GM18951 (cell line): ENCODE measurements around the gene FSIP1.

Source experiments
- POLR2A ChIP-seq: IDR thresholded peaks from 4 replicates; pipeline ENCODE4 v1.6.1; 2011; ENCODE audit warnings: mild to moderate bottlenecking; ENCODE audit not compliant: insufficient read length, insufficient read depth; ENCODE audit errors: extremely low read depth
- in situ Hi-C: fragments of 300-500 bp; cut with MboI; formaldehyde crosslinking; loops from one replicate; pipeline ENCODE4 v1.12.0; 2022; ENCODE audit warnings: low sequenced_read_pairs, mixed read lengths, inconsistent platforms; ENCODE audit not compliant: unreplicated experiment

The FSIP1 gene

DNA sequence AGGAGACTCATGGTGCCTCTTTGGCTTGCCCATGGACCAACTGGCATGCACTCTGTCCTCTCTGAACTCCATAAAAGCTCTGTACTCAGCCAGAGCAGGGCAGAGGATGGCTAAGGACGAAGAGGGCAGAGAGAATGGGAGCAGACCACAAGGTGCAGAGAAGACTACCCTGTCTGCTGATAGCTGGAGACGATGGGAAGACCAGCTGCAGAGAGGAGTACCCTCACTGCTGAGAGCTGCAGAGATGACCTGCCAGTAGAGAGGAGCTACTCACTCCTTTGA is 136.7 kb downstream of the FSIP1 start:
- in situ Hi-C loops = no loop called here
- TF ChIP-seq POLR2A = no peak

DNA sequence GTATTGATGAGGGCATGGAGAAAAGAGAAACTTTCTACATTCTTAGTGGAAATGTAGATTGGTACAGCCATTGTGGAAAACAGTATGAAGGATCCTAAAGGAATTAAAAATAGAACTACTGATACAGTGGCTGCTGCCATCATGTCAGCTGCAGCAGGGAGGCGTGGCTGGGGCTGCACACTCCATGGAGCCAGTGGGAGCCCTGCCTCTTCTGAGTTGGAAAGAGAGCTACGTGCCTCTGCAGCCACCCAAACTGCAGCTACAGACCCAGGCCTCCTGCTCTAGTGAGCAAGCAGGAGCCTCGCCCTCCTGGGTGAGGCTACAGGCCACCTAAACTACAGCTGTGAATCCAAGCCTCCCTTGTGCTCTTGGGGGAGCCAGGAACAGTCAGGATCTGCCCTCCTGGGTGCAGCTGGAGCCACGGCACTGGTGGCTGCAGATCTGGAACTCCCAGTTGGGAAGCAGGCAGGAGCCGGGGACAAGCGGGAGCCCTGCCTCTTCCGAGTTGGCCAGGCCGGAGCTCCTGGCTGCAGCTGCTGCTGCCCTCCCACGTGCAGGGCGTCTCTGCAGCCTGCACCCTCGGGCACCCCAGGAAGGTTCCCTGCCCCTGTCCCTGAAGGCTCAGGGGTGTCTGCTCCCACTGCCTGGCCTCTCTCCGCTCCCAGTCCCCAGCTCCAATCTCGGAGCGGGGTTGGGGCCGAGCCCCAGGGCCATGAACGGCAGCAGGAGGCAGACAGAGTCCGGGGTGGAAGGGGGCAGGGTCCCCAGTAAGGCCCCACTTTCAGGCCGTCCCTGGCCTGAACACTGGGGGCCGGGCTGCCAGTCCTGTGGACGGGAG is 137.3 kb downstream of the FSIP1 start:
- no peak for TF ChIP-seq POLR2A
- in situ Hi-C loops = no loop called here

DNA sequence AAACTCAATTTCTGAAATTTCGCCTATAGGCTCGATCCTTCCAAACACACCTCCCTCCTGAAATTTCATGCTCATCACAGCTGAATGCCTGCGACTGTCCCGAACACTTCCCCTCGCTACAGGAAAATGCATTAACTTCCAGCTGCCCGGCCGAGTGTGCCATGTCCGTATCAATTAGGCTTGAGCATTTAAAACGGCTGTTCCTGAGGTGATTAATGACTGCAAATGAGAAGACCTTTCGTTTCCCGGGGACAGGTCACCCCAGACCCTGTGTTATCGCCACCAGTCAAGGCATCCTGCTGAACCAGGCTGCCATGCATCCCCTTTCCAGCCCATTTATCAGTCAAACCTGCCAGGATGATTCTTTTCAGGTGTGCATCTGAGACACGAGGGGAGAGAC is 138.5 kb downstream of the FSIP1 start:
- no peak for TF ChIP-seq POLR2A
- in situ Hi-C loops = no loop called here

DNA sequence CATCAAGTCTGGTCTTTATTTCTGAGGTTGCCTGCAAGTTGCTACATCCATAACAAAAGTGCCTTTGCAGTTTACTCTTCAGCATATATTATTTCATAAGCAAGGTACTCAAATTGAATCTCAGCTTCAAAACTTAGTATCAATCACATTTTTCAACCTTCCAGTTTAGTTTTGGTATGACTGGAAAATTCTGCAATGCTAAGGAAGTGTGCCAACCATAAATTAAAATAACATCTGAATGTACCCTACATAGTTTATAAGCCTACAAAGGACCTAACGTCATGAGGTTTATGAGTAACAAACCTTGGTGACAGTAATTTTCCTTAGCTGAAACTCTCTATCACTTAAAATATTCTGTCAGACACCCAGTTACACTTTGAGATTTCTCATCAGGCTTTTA is 138.9 kb downstream of the FSIP1 start:
- in situ Hi-C loops = no loop called here
- no peak for TF ChIP-seq POLR2A

DNA sequence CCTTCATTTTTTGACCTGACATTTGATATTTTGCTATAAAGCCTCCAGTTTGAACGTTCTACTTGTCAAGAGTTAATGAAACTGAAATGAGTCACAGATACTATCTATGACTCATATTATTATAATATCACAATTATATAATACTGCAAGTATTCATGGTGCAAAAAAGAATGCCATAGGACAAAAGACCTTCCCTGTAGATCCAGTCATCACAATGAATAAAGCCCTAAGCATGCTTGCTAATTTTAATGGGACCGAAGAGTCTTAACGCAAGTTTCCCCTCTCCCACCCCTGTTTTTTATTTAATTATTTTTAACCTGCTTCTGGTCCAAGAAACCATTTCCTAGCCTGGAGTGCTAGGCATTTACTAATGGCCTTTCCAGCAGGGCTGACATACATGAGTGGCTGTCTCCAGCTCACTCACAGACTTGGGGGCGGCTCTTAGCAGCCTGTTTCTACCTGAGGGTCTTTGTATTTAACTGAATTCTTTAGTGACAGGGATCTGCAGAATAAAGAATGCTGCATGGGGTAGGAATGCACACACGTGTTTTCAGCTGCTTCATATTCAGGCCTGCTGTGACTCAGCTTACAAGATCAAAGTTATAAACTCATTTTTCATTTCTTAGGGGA is 140.5 kb downstream of the FSIP1 start:
- TF ChIP-seq POLR2A = no peak
- in situ Hi-C loops = no loop called here

DNA sequence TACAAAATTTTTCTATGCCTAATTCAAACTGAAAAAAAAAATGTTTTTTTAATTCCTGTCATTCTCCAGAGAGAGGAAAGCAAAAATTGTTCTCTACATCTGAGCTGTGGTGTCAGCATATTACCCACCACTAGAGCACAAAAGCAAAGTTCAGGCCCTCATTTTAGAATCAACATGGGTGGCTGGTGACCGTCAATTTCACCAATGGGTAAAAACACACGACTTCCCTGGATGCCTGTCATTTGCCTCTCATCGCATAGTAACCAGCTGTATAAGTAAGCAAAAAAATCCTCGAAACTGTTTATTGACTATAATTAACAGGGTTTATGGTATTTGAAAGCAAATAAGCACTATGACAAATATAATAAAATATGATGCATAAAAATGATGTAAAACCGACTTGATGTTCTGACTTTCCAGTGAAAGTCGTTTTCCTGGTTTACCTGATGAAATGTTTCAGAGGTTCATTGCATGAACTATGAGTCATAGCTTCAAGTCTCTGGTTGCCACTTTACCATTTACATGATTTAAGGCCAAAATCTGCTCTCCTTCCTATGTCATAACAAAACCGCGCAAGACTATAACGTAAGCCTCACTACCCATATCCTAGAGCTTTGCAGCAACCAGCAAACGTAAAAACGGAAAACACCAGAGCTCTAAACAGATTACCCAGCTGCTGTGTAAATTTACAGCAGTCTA is 141.3 kb downstream of the FSIP1 start:
- no peak for TF ChIP-seq POLR2A
- in situ Hi-C loops = no loop called here

DNA sequence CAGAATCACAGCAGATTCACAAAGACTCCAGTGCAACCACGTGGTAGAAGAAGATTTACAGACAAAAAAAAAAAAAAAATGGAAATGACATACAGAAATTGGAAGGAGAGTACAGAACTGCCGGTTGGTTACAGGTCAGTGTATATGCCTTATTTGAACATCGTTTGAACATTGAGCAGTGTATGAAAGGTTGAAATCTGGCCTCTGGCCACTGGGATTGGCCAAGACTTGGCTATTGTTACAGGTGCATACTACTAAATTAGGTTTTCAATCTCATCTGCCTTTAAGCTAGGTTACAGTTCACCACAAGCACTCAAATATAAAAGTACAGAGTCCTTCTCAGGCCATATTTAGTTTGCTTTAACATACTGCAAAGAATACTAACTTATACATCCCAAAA is 142.0 kb downstream of the FSIP1 start:
- no peak for TF ChIP-seq POLR2A
- in situ Hi-C loops = no loop called here

DNA sequence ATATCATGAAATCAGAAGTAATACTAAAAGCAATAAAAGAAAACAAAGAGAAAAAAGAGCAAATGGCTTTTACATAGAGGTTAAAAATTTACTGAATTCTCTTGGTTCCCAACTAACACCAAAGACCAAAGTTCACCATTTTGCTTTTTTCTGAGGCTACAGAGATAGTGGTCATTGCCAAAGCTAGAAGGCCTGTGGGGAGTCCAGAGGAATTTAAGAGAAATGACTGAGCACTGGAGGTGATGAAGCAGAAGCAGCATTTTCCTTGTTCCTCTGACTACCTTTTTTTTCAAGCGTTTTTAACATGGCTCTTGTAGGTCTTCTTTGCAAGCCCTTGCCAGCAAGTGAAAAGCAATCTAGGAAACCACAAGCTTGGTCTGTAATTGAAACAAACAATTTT is 143.6 kb downstream of the FSIP1 start:
- in situ Hi-C loops = no loop called here
- TF ChIP-seq POLR2A = no peak

DNA sequence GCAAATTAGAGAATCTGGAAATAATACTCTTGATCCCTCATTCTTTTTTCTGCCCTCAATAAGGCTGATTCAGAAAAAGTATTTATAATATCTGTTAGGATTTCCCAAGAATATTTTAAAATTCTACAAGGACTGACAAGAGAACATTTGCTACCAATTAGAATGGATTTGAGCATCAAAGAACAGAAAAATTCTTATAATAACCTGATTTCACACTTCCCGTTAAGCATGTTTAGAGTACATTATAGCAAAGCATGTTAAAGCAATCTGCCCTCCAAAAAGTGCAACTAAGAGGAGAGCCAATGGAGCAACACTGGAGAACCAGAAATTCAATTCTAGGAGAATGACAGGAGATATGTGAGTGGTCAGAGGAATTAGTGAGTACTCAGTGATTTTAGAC is 144.6 kb downstream of the FSIP1 start:
- TF ChIP-seq POLR2A = no peak
- in situ Hi-C loops = no loop called here

DNA sequence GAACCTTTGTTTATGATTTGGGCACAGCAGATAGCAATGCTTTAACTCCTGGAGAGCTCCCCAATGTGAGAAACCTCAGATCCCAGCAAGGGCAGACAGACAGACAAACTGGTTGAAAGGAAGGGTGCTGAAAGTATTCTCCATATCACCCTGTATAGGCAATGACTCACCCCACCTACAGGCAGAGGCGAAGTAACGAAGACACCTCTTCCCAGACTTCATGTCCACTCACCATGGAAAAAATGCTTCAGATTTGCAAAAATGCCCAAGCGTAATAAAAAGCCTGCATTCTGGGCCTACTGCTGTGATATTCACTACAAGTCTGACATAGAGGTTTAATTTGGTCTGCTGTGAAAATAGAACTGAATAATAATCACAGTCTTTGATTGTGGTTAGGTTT is 151.3 kb downstream of the FSIP1 start:
- TF ChIP-seq POLR2A = no peak
- in situ Hi-C loops = no loop called here

DNA sequence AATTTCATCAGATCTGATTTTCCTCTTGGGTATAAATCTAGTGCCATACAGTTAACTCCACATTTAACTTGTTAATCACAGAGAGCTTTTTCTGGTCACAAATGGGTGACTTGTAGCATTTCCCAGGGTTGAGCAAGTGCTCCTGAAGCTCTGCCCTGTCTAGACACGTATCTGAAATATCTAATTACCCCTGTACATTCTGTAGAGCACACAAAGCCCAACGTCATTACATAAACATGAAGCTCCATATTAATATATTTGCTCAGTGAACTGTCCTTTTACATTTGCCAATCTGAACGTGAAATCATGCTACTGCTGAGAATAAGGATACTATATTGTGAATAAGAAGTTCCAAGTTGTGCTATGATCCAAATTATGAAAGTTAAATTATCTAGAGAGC is 152.7 kb downstream of the FSIP1 start:
- no peak for TF ChIP-seq POLR2A
- in situ Hi-C loops = no loop called here

DNA sequence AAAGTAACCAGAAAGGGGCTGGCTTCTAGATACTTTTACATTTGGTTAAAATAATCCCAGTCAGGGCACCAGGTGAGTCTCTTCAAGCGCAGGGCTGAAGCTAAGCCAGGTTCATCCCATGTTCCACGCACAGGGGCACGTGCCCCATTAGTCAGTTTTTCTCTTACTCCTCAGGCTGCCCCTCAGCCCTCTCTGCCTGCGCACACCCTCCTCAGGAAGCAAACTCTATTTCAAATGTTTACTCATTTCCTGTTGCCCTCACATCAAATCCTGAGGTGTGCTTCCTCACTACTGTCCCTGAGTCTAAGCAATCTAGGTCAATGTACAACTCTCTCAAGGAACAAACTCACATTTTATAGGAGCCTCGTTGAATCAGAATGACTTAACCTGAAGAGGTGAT is 153.3 kb downstream of the FSIP1 start:
- in situ Hi-C loops = no loop called here
- no peak for TF ChIP-seq POLR2A

DNA sequence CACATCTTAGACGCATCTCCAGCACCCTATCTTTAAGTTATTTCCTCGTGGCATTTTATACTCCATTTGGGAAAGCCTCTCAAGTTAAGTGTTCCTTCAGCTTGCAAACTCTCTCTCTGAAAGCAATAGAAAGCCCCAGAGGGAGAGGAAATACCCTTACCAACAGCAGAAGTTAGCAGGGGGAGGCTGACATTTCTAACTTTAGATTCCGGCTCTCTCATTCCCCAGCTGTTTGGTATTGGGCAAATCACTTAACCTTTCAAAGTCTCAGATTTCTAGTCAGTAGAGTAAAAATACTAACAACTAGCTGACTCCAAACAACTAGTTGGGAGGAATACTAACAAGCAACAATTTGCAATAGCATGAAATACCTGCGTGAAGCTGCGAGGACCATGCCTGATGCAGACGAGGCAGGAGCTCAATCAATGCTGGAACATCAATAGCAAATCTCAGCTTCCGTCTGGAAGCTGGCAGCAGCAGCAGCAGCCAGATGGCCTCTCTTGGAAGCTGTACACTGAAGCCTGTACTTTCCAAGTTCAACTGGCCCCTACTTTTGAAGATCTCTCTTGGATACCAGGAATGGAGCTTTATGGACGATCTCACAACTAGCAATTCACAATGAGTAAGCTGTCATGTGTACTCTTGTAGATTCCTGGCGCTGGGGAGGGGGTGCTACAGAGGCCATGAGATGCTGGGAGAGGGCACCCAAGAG is 153.9 kb downstream of the FSIP1 start:
- TF ChIP-seq POLR2A = no peak
- in situ Hi-C loops = no loop called here

DNA sequence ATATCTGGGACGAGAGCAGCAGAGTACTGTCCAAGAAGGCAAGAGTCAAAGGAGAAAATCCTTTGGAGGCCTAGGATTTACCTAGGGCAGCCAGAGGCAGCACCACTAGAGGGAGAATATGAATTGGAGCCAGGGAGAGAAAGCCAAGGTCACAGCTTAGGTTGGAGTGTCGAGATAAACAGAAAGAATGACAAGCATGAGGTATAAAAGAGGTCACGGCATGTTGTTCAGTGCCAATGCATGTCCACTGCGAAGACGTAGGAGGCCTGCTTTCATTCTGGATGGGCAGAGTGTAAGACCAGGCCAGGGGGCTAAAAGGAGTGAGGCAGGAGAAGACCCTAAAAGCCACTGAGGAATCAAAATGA is 154.5 kb downstream of the FSIP1 start:
- in situ Hi-C loops = no loop called here
- TF ChIP-seq POLR2A = no peak
